Body of pancreas (tissue), 4 donors: Measurements from ENCODE around the gene JAKMIP2. TPM values are rescaled to one million over a fixed set of nuclear protein-coding genes. Genes with fewer than 3 reads are reported as not detected.

Experiments
- ATAC-seq: fragments of 150-250 bp; one replicate; pipeline ENCODE4 v1.9.1; 2016
- DNase-seq, 4 donors: peaks; one replicate each; pipeline ENCODE4 v3.0.0-alpha.2; 2019
- H3K27ac ChIP-seq, 4 donors: fragments of 200-600 bp; sonication (generic); 1 replicate in 3 of 4; 2 replicates in 1 of 4; pipeline versions ENCODE4 v1.5.1 to v1.6.1; 2016 to 2019; ENCODE audit warnings: mild to moderate bottlenecking in 1 of 4, mixed read lengths in 1 of 4, moderate library complexity in 1 of 4
- H3K27me3 ChIP-seq, 2 donors: fragments of 200-600 bp; sonication (generic); one replicate each; pipeline ENCODE4 v1.6.0; 2016; ENCODE audit warnings: mild to moderate bottlenecking in 1 of 2
- H3K36me3 ChIP-seq, 2 donors: fragments of 200-600 bp; sonication (generic); replicated peaks in 1 of 2; 2 replicates each; pipeline ENCODE4 v1.5.1; 2016; ENCODE audit warnings: low read depth in 2 of 2; ENCODE audit not compliant: insufficient read depth in 1 of 2
- H3K4me1 ChIP-seq: fragments of 200-600 bp; sonication (generic); one replicate; pipeline ENCODE4 v1.6.0; 2016
- H3K4me3 ChIP-seq, 2 donors: fragments of 200-600 bp; sonication (generic); 1 replicate in 1 of 2; 2 replicates in 1 of 2; pipeline ENCODE4 v1.5.1; 2016 to 2019
- H3K9me3 ChIP-seq, 3 donors: fragments of 200-600 bp; sonication (generic); 1 replicate in 2 of 3; 2 replicates in 1 of 3; pipeline ENCODE4 v1.5.1; 2016
- POLR2A ChIP-seq, 3 donors: fragments of 450-650 bp; IDR thresholded peaks; one replicate each; pipeline ENCODE4 v1.6.1; 2016; ENCODE audit warnings: antibody characterized with exemption in 3 of 3, mild to moderate bottlenecking in 2 of 3
- WGBS, 2 donors: methylation state at CpG; one replicate each; pipeline ENCODE4 v1.1.5; 2017; 5-methylcytosine and 5-hydroxymethylcytosine counted together
- intact Hi-C: fragments of 100-400 bp; cut with DNase I; formaldehyde crosslinking; loops from one replicate; pipeline ENCODE4 v1.15.1; 2023
- total RNA-seq, 2 donors: library from RNA; depleted of rRNA; stranded (reverse); fragments of >200 nt; gene quantifications; one replicate each; pipeline ENCODE4 v1.1.0, GENCODE V29; 2016
- TF ChIP-seq, protein P1 (sequence below), 7 experiments: fragments of 450-650 bp in 4 of 7; fragments of 200-600 bp in 3 of 7; sonication (generic) in 3 of 7; IDR thresholded peaks; one replicate each; pipeline ENCODE4 v1.5.1; 2016 to 2019; ENCODE audit warnings: antibody characterized with exemption in 7 of 7

Gene JAKMIP2
- total RNA-seq, 2 donors from 2014 or later, result 0.78 to 1.3 TPM

DNA sequence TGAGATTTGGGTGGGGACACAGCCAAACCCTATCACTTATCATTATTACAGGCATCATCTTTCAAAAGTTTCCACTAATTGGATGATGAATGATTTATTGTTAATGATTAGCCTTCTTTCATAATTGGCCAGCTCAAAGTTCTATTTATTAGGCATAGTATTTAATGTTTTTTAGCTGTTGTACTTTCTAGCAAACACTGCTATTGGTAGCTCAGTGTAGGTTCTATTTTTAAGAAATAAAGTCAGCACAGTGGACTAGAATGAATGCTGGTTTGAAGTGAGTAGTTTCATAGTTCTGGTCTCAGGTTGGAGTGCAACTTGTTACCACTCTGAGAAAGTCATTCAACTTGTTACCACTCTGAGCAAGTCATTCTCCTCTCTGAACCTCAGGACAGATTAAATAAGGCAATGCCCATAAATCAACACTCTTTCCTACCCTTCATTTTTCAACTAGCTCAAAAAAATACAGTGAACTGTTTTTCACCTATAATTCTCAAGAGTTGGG is 46.9 kb downstream of the JAKMIP2 start:
- Histone ChIP-seq H3K27me3 (no peaks in the 10 kb centered on the region), H3K9me3 (no peaks in the 10 kb centered on the region), H3K27ac (no peak overlapping the region), H3K4me3 (no peak overlapping the region), H3K36me3 (no peaks in the 10 kb centered on the region), H3K4me1 (peaks cover 6% of the 10 kb centered on the region)
- intact Hi-C loops, result no loop called here
- DNase-seq (no peak), ATAC-seq (no peak)
- TF ChIP-seq, protein P1, sequence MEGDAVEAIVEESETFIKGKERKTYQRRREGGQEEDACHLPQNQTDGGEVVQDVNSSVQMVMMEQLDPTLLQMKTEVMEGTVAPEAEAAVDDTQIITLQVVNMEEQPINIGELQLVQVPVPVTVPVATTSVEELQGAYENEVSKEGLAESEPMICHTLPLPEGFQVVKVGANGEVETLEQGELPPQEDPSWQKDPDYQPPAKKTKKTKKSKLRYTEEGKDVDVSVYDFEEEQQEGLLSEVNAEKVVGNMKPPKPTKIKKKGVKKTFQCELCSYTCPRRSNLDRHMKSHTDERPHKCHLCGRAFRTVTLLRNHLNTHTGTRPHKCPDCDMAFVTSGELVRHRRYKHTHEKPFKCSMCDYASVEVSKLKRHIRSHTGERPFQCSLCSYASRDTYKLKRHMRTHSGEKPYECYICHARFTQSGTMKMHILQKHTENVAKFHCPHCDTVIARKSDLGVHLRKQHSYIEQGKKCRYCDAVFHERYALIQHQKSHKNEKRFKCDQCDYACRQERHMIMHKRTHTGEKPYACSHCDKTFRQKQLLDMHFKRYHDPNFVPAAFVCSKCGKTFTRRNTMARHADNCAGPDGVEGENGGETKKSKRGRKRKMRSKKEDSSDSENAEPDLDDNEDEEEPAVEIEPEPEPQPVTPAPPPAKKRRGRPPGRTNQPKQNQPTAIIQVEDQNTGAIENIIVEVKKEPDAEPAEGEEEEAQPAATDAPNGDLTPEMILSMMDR (IDR thresholded peaks at IDR 0.05), result no peak
- TF ChIP-seq POLR2A (IDR thresholded peaks at IDR 0.05), result no peak

GRCh38 chr5:147734894-147735293 is 47.6 kb downstream of the JAKMIP2 start:
- no peaks in the 10 kb centered on the region for H3K36me3 ChIP-seq
- ATAC-seq, result no peak
- 66 to 75% methylated on average over 4 of the region's 4 CpGs for WGBS, 2 donors
- no peak for TF ChIP-seq POLR2A (IDR thresholded peaks at IDR 0.05)
- TF ChIP-seq, protein P1 (IDR thresholded peaks at IDR 0.05), result no peak
- H3K27me3 ChIP-seq, result no peaks in the 10 kb centered on the region
- no peak overlapping the region for H3K4me3 ChIP-seq
- intact Hi-C loops, result no loop called here
- peaks cover 6% of the 10 kb centered on the region for H3K4me1 ChIP-seq
- no peaks in the 10 kb centered on the region for H3K9me3 ChIP-seq
- DNase-seq, result no peak
- no peak overlapping the region for H3K27ac ChIP-seq

- ATAC-seq, result no peak
- Histone ChIP-seq H3K9me3 (no peaks in the 10 kb centered on the region), H3K4me3 (no peak overlapping the region), H3K27ac (no peak overlapping the region), H3K36me3 (no peaks in the 10 kb centered on the region), H3K27me3 (no peaks in the 10 kb centered on the region), H3K4me1 (peaks cover 5% of the 10 kb centered on the region)
- no peak for DNase-seq
- no peak for TF ChIP-seq POLR2A (IDR thresholded peaks at IDR 0.05)
- TF ChIP-seq, protein P1 (IDR thresholded peaks at IDR 0.05), result no peak
- intact Hi-C loops, result no loop called here
- 44 to 46% methylated on average over 1 of the region's 1 CpG for WGBS, 2 donors
Observed at GRCh38 chr5:147733075-147733474, 49.5 kb downstream of the JAKMIP2 start.

GRCh38 chr5:147732291-147732883 is 50.1 kb downstream of the JAKMIP2 start:
- Histone ChIP-seq H3K9me3 (no peaks in the 10 kb centered on the region), H3K4me3 (no peak overlapping the region), H3K36me3 (no peaks in the 10 kb centered on the region), H3K27me3 (no peaks in the 10 kb centered on the region), H3K27ac (no peak overlapping the region), H3K4me1 (no peaks in the 10 kb centered on the region)
- intact Hi-C loops, result no loop called here
- TF ChIP-seq POLR2A (IDR thresholded peaks at IDR 0.05), result no peak
- TF ChIP-seq, protein P1 (IDR thresholded peaks at IDR 0.05), result no peak
- 49 to 52% methylated on average over 4 of the region's 4 CpGs for WGBS, 2 donors
- no peak for ATAC-seq
- DNase-seq, result no peak
